ENCODE data around the gene TMEM132C.

TMEM132C gene

GRCh38 chr12:128408669-128409068 lies 141.7 kb downstream of the TMEM132C start:
- TF ChIP-seq HDGF (IDR thresholded peaks at IDR 0.05; ENCODE audit: borderline replicate concordance) (no peak), BHLHE40 (IDR thresholded peaks at IDR 0.05; ENCODE audit: borderline replicate concordance) (no peak), FOXK2 (IDR thresholded peaks at IDR 0.05) (no peak), ZNF384 (IDR thresholded peaks at IDR 0.05) (no peak), LEF1 (IDR thresholded peaks at IDR 0.05; ENCODE audit: borderline replicate concordance) (no peak), SUZ12 (IDR thresholded peaks at IDR 0.05) (no peak), FOXA1 (IDR thresholded peaks at IDR 0.05) (no peak), NFRKB (IDR thresholded peaks at IDR 0.05) (no peak), TARDBP (IDR thresholded peaks at IDR 0.05) (no peak), SP1 (IDR thresholded peaks at IDR 0.05) (no peak), ELF4 (IDR thresholded peaks at IDR 0.05) (no peak), FOXM1 (IDR thresholded peaks at IDR 0.05; ENCODE audit: borderline replicate concordance) (no peak), L3MBTL2 (conservative IDR thresholded peaks at IDR 0.05) (no peak), ARNT (IDR thresholded peaks at IDR 0.05) (no peak), CTBP1 (IDR thresholded peaks at IDR 0.05; ENCODE audit: borderline replicate concordance) (no peak)
- TF ChIP-seq, protein P1, sequence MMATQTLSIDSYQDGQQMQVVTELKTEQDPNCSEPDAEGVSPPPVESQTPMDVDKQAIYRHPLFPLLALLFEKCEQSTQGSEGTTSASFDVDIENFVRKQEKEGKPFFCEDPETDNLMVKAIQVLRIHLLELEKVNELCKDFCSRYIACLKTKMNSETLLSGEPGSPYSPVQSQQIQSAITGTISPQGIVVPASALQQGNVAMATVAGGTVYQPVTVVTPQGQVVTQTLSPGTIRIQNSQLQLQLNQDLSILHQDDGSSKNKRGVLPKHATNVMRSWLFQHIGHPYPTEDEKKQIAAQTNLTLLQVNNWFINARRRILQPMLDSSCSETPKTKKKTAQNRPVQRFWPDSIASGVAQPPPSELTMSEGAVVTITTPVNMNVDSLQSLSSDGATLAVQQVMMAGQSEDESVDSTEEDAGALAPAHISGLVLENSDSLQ (IDR thresholded peaks at IDR 0.05): no peak
- CTCF ChIA-PET: no interaction called here
- no peak for DNase-seq (ENCODE audit: extremely low spot score)
- POLR2A ChIA-PET: no interaction called here

DNA sequence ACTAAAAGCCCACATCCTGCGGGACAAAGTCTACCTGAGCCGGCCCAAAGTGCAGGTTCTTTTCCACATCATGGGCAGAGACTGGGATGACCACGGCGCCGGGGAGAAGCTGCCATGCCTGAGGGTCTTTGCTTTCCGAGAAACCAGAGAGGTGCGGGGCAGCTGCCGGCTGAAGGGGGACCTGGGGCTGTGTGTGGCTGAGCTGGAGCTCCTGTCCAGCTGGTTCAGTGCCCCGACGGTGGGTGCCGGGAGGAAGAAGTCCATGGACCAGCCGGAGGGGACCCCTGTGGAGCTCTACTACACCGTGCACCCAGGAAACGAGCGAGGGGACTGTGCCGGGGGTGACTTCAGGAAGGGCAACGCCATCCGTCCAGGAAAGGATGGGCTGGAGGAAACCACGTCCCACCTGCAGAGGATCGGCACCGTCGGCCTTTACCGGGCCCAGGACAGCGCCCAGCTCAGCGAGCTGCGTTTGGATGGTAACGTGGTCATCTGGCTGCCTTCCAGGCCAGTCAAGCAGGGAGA lies 148.1 kb downstream of the TMEM132C start:
- POLR2A ChIA-PET: no interaction called here
- CTCF ChIA-PET: no interaction called here
- DNase-seq (ENCODE audit: extremely low spot score): no peak
- TF ChIP-seq ELF4 (IDR thresholded peaks at IDR 0.05) (no peak), NFRKB (IDR thresholded peaks at IDR 0.05) (no peak), L3MBTL2 (conservative IDR thresholded peaks at IDR 0.05) (no peak), SP1 (IDR thresholded peaks at IDR 0.05) (no peak), CTBP1 (IDR thresholded peaks at IDR 0.05; ENCODE audit: borderline replicate concordance) (no peak), TARDBP (IDR thresholded peaks at IDR 0.05) (no peak), FOXK2 (IDR thresholded peaks at IDR 0.05) (no peak), ARNT (IDR thresholded peaks at IDR 0.05) (no peak), HDGF (IDR thresholded peaks at IDR 0.05; ENCODE audit: borderline replicate concordance) (no peak), SUZ12 (IDR thresholded peaks at IDR 0.05) (no peak), ZNF384 (IDR thresholded peaks at IDR 0.05) (no peak), BHLHE40 (IDR thresholded peaks at IDR 0.05; ENCODE audit: borderline replicate concordance) (no peak), LEF1 (IDR thresholded peaks at IDR 0.05; ENCODE audit: borderline replicate concordance) (no peak), FOXA1 (IDR thresholded peaks at IDR 0.05) (no peak)
- TF ChIP-seq, protein P1 (IDR thresholded peaks at IDR 0.05): no peak

GRCh38 chr12:128418944-128419343 lies 152.0 kb downstream of the TMEM132C start:
- TF ChIP-seq ZNF384 (IDR thresholded peaks at IDR 0.05): no peak
- no peak for TF ChIP-seq LEF1 (IDR thresholded peaks at IDR 0.05; ENCODE audit: borderline replicate concordance)
- TF ChIP-seq NFRKB (IDR thresholded peaks at IDR 0.05): no peak
- no peak for TF ChIP-seq CTBP1 (IDR thresholded peaks at IDR 0.05; ENCODE audit: borderline replicate concordance)
- no peak for TF ChIP-seq FOXK2 (IDR thresholded peaks at IDR 0.05)
- no peak for TF ChIP-seq BHLHE40 (IDR thresholded peaks at IDR 0.05; ENCODE audit: borderline replicate concordance)
- TF ChIP-seq ARNT (IDR thresholded peaks at IDR 0.05): no peak
- no peak for TF ChIP-seq FOXA1 (IDR thresholded peaks at IDR 0.05)
- TF ChIP-seq FOXM1 (IDR thresholded peaks at IDR 0.05; ENCODE audit: borderline replicate concordance): no peak
- TF ChIP-seq HDGF (IDR thresholded peaks at IDR 0.05; ENCODE audit: borderline replicate concordance): no peak
- no peak for TF ChIP-seq ELF4 (IDR thresholded peaks at IDR 0.05)
- no peak for TF ChIP-seq SUZ12 (IDR thresholded peaks at IDR 0.05)
- TF ChIP-seq, protein P1 (IDR thresholded peaks at IDR 0.05): no peak
- no peak for TF ChIP-seq TARDBP (IDR thresholded peaks at IDR 0.05)
- no peak for TF ChIP-seq L3MBTL2 (conservative IDR thresholded peaks at IDR 0.05)
- no peak for TF ChIP-seq SP1 (IDR thresholded peaks at IDR 0.05)

GRCh38 chr12:128420163-128420562 lies 153.2 kb downstream of the TMEM132C start:
- POLR2A ChIA-PET: no interaction called here
- CTCF ChIA-PET: no interaction called here
- no peak for DNase-seq (ENCODE audit: extremely low spot score)
- no peak for TF ChIP-seq TARDBP (IDR thresholded peaks at IDR 0.05)
- TF ChIP-seq SP1 (IDR thresholded peaks at IDR 0.05): no peak
- TF ChIP-seq FOXM1 (IDR thresholded peaks at IDR 0.05; ENCODE audit: borderline replicate concordance): no peak
- no peak for TF ChIP-seq FOXK2 (IDR thresholded peaks at IDR 0.05)
- TF ChIP-seq, protein P1 (IDR thresholded peaks at IDR 0.05): no peak
- no peak for TF ChIP-seq SUZ12 (IDR thresholded peaks at IDR 0.05)
- no peak for TF ChIP-seq ZNF384 (IDR thresholded peaks at IDR 0.05)
- TF ChIP-seq L3MBTL2 (conservative IDR thresholded peaks at IDR 0.05): no peak
- TF ChIP-seq CTBP1 (IDR thresholded peaks at IDR 0.05; ENCODE audit: borderline replicate concordance): no peak
- no peak for TF ChIP-seq LEF1 (IDR thresholded peaks at IDR 0.05; ENCODE audit: borderline replicate concordance)
- TF ChIP-seq FOXA1 (IDR thresholded peaks at IDR 0.05): no peak
- TF ChIP-seq BHLHE40 (IDR thresholded peaks at IDR 0.05; ENCODE audit: borderline replicate concordance): no peak
- TF ChIP-seq NFRKB (IDR thresholded peaks at IDR 0.05): no peak
- no peak for TF ChIP-seq ELF4 (IDR thresholded peaks at IDR 0.05)
- TF ChIP-seq HDGF (IDR thresholded peaks at IDR 0.05; ENCODE audit: borderline replicate concordance): no peak
- TF ChIP-seq ARNT (IDR thresholded peaks at IDR 0.05): no peak

More at GRCh38 chr12:128418944-128419343, 152.0 kb downstream of the TMEM132C start:
- POLR2A ChIA-PET: no interaction called here
- CTCF ChIA-PET: no interaction called here
- no peak for DNase-seq (ENCODE audit: extremely low spot score)

GRCh38 chr12:128421375-128421774 lies 154.4 kb downstream of the TMEM132C start:
- ChIA-PET CTCF (no interaction called here), POLR2A (no interaction called here)
- TF ChIP-seq FOXA1 (IDR thresholded peaks at IDR 0.05): no peak
- no peak for TF ChIP-seq BHLHE40 (IDR thresholded peaks at IDR 0.05; ENCODE audit: borderline replicate concordance)
- TF ChIP-seq ELF4 (IDR thresholded peaks at IDR 0.05): no peak
- DNase-seq (ENCODE audit: extremely low spot score): no peak
